ENCODE results near the gene SHISAL2A.

DNA sequence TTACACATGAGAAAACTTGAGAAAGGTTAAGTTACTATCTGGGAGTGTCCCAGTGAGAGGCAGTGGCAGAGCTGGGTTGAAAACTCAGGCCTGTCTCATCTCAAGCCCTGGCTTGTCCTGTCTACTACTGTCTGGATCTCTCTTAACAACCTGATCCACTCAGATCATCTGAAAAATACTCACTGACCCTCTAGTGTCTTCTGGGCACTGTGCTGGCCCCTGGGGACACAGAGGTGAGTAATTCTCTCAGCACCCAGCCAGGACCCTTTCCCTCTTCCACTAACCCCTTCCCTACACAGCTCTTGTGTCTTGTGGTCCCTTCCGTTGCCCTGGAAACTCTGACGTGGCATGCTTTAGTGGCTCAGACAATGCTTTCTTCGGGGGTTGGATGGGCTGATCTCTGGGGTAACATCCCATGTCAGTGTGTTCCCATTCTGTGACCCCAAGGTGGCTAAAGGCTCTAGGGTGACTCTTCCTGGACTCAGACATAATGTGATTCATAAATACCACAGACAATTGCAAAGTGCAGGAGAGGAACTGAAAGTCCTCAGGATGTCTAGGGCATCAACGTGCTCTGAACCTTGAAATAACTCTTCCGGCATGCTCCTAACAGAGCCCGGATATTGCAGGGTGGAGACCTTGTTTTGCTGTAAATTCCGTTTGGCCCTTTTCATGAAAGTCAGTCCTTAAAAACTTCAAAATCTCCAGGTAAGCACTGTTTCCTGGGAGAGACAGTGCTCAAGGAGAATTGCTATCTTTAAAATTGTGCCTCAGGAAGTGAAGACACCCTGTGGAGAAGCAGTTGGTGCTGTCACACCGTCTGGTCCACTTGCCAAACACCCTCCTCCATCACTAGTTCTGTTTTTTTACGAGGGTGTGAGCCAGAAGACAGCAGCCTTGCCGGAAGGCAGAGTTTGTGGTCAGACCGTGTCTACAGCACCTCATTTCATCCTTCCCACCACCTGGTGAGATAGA lies 4.0 kb downstream of the SHISAL2A start:
- TF ChIP-seq, protein P1, sequence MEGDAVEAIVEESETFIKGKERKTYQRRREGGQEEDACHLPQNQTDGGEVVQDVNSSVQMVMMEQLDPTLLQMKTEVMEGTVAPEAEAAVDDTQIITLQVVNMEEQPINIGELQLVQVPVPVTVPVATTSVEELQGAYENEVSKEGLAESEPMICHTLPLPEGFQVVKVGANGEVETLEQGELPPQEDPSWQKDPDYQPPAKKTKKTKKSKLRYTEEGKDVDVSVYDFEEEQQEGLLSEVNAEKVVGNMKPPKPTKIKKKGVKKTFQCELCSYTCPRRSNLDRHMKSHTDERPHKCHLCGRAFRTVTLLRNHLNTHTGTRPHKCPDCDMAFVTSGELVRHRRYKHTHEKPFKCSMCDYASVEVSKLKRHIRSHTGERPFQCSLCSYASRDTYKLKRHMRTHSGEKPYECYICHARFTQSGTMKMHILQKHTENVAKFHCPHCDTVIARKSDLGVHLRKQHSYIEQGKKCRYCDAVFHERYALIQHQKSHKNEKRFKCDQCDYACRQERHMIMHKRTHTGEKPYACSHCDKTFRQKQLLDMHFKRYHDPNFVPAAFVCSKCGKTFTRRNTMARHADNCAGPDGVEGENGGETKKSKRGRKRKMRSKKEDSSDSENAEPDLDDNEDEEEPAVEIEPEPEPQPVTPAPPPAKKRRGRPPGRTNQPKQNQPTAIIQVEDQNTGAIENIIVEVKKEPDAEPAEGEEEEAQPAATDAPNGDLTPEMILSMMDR (IDR thresholded peaks at IDR 0.05; ENCODE audit: poor library complexity, severe bottlenecking), result no peak
- TF ChIP-seq EZH2 (IDR thresholded peaks at IDR 0.05; ENCODE audit: borderline replicate concordance, insufficient read depth, low read length, poor library complexity, severe bottlenecking) (no peak), RAD21 (conservative IDR thresholded peaks at IDR 0.05) (no peak), EP300 (conservative IDR thresholded peaks at IDR 0.05; ENCODE audit: poor library complexity, severe bottlenecking) (no peak), POLR2AphosphoS5 (IDR thresholded peaks at IDR 0.05) (no peak)
- TF ChIP-seq, protein P2, sequence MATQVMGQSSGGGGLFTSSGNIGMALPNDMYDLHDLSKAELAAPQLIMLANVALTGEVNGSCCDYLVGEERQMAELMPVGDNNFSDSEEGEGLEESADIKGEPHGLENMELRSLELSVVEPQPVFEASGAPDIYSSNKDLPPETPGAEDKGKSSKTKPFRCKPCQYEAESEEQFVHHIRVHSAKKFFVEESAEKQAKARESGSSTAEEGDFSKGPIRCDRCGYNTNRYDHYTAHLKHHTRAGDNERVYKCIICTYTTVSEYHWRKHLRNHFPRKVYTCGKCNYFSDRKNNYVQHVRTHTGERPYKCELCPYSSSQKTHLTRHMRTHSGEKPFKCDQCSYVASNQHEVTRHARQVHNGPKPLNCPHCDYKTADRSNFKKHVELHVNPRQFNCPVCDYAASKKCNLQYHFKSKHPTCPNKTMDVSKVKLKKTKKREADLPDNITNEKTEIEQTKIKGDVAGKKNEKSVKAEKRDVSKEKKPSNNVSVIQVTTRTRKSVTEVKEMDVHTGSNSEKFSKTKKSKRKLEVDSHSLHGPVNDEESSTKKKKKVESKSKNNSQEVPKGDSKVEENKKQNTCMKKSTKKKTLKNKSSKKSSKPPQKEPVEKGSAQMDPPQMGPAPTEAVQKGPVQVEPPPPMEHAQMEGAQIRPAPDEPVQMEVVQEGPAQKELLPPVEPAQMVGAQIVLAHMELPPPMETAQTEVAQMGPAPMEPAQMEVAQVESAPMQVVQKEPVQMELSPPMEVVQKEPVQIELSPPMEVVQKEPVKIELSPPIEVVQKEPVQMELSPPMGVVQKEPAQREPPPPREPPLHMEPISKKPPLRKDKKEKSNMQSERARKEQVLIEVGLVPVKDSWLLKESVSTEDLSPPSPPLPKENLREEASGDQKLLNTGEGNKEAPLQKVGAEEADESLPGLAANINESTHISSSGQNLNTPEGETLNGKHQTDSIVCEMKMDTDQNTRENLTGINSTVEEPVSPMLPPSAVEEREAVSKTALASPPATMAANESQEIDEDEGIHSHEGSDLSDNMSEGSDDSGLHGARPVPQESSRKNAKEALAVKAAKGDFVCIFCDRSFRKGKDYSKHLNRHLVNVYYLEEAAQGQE (IDR thresholded peaks at IDR 0.05; ENCODE audit: borderline replicate concordance), result no peak
